Esophagus squamous epithelium (tissue), 5 donors: ENCODE measurements around the gene PHGDH. TPM values are rescaled to one million over a fixed set of nuclear protein-coding genes. Genes with fewer than 3 reads are reported as not detected.

Experiments used
- DNase-seq: peaks from one replicate; lab custom pipeline; 2025; lab: John Stamatoyannopoulos, UW
- H3K27ac ChIP-seq, 4 donors: fragments of 200-600 bp; sonication (generic); one replicate each; pipeline ENCODE4 v1.5.1; 2016 to 2019; ENCODE audit warnings: mild to moderate bottlenecking in 1 of 4
- H3K27me3 ChIP-seq, 4 donors: fragments of 200-600 bp; sonication (generic); 1 replicate in 3 of 4; 2 replicates in 1 of 4; pipeline versions ENCODE4 v1.5.1 to v1.6.0; 2017 to 2021; ENCODE audit warnings: antibody characterized with exemption in 1 of 4
- H3K36me3 ChIP-seq, 3 donors: fragments of 200-600 bp; sonication (generic); one replicate each; pipeline ENCODE4 v1.5.1; 2016 to 2019
- H3K4me1 ChIP-seq, 3 donors: fragments of 200-600 bp; sonication (generic); one replicate each; pipeline ENCODE4 v1.5.1; 2017 to 2019
- H3K4me3 ChIP-seq, 4 donors: fragments of 200-600 bp; sonication (generic); 1 replicate in 3 of 4; 2 replicates in 1 of 4; pipeline ENCODE4 v1.5.1; 2016 to 2019; ENCODE audit warnings: mild to moderate bottlenecking in 2 of 4, moderate library complexity in 1 of 4
- H3K9me3 ChIP-seq, 3 donors: fragments of 200-600 bp; sonication (generic); one replicate each; pipeline ENCODE4 v1.5.1; 2016 to 2019
- POLR2A ChIP-seq, 4 donors: fragments of 450-650 bp; IDR thresholded peaks; one replicate each; pipeline ENCODE4 v1.6.1; 2017; ENCODE audit warnings: antibody characterized with exemption in 4 of 4, mild to moderate bottlenecking in 4 of 4, moderate library complexity in 3 of 4
- WGBS, 2 donors: methylation state at CpG; one replicate each; pipeline ENCODE4 v1.1.5; 2018; 5-methylcytosine and 5-hydroxymethylcytosine counted together
- intact Hi-C: fragments of 100-400 bp; cut with DNase I; formaldehyde crosslinking; loops from one replicate; pipeline ENCODE4 v1.15.0; 2022
- total RNA-seq, 4 donors: library from RNA; depleted of rRNA; stranded (reverse); fragments of >200 nt; gene quantifications; one replicate each; pipeline ENCODE4 v1.1.0, GENCODE V29; 2016
- TF ChIP-seq, protein P1 (sequence below), 6 experiments: fragments of 450-650 bp in 4 of 6; fragments of 200-600 bp in 2 of 6; sonication (generic) in 2 of 6; IDR thresholded peaks; one replicate each; pipeline ENCODE4 v1.5.1; 2016 to 2019; ENCODE audit warnings: antibody characterized with exemption in 6 of 6, mild to moderate bottlenecking in 4 of 6, moderate library complexity in 4 of 6
- donor health status: DM: yes; HTN: yes; CAD: no.

PHGDH gene
- total RNA-seq, 4 donors from 2014 or later, result 34.5 to 89.7 (median 43.2) TPM

DNA sequence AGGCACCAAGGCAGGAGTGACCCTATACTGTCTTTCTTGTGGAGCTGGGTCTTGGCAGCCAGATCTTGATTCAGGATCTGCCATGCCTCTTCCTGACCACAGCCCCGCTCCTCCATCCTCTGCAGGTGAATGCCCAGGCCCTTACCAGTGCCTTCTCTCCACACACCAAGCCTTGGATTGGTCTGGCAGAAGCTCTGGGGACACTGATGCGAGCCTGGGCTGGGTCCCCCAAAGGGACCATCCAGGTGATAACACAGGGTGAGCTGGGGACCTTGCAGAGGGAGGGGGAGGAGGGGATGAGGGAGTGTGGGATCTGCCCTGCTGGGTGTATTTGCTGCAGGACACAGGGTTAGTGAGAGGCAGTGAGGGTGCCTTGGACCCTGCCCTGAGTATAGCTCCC lies 28.5 kb downstream of the PHGDH start:
- no peak for TF ChIP-seq POLR2A (IDR thresholded peaks at IDR 0.05)
- TF ChIP-seq, protein P1, sequence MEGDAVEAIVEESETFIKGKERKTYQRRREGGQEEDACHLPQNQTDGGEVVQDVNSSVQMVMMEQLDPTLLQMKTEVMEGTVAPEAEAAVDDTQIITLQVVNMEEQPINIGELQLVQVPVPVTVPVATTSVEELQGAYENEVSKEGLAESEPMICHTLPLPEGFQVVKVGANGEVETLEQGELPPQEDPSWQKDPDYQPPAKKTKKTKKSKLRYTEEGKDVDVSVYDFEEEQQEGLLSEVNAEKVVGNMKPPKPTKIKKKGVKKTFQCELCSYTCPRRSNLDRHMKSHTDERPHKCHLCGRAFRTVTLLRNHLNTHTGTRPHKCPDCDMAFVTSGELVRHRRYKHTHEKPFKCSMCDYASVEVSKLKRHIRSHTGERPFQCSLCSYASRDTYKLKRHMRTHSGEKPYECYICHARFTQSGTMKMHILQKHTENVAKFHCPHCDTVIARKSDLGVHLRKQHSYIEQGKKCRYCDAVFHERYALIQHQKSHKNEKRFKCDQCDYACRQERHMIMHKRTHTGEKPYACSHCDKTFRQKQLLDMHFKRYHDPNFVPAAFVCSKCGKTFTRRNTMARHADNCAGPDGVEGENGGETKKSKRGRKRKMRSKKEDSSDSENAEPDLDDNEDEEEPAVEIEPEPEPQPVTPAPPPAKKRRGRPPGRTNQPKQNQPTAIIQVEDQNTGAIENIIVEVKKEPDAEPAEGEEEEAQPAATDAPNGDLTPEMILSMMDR (IDR thresholded peaks at IDR 0.05), result no peak
- no peak for DNase-seq
- intact Hi-C loops, result no loop called here
- no peak overlapping the region for H3K27ac ChIP-seq
- no peaks in the 10 kb centered on the region for H3K27me3 ChIP-seq
- WGBS, 2 donors, result 80 to 100% methylated on average over 1 of the region's 2 CpGs
- H3K4me1 ChIP-seq, result peaks cover 0 to 42% (median 0%) of the 10 kb centered on the region in 3 donors
- H3K4me3 ChIP-seq, result no peak overlapping the region
- peaks cover 0 to 46% (median 0%) of the 10 kb centered on the region in 3 donors for H3K36me3 ChIP-seq
- no peaks in the 10 kb centered on the region for H3K9me3 ChIP-seq

DNA sequence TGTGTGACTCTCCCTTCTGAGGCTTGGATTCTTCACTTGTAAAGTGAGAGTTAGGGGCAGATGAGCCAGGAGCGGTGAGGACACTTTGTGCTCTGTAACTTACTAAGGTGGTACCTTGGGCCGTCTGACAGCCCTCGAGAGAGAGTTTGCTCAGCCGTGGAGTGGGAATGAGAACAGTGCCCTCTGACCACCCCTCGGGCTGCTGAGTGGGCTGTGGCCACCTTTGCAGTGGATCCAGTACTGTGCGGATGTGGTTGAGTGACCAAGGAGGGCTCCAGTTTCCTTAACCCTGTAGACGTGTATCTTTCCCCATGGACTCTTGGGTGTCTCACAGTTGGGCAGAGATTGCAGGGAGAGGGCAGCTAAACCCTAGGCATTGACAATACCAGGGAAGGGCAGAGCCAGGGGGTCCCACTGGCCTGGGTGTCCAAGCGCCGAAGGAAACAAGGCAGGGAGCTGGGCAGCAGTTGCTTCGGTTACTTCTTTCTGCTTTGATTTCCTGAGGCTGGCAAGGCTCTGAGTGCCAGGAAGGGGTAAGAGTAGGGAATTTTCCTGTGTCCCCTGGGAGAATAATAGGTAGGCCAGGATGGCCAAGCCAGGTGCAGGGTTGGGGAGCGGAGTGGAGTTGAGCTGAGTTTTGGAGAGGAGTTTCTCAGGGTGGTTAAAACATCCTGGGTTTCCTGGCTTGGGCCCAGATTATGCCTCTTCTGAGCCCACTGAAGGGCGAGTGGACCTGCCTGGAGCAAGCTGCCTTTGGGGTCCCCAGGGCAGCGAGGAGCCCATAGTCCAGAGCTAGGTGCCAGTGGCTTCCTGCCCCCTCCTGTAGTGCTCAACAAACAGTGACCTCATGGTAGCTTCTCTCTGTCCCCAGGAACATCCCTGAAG lies 29.4 kb downstream of the PHGDH start:
- Histone ChIP-seq H3K36me3 (peaks cover 0 to 37% (median 0%) of the 10 kb centered on the region in 3 donors), H3K9me3 (no peaks in the 10 kb centered on the region), H3K4me1 (peaks cover 0 to 42% (median 0%) of the 10 kb centered on the region in 3 donors), H3K27ac (peak overlapping the region in 1 of 4 donors; percentile 59), H3K27me3 (no peaks in the 10 kb centered on the region), H3K4me3 (no peak overlapping the region)
- intact Hi-C loops, result no loop called here
- DNase-seq, result no peak
- 81 to 93% methylated on average over 7 to 9 of the region's 13 CpGs for WGBS, 2 donors
- no peak for TF ChIP-seq POLR2A (IDR thresholded peaks at IDR 0.05)
- TF ChIP-seq, protein P1 (IDR thresholded peaks at IDR 0.05), result no peak

DNA sequence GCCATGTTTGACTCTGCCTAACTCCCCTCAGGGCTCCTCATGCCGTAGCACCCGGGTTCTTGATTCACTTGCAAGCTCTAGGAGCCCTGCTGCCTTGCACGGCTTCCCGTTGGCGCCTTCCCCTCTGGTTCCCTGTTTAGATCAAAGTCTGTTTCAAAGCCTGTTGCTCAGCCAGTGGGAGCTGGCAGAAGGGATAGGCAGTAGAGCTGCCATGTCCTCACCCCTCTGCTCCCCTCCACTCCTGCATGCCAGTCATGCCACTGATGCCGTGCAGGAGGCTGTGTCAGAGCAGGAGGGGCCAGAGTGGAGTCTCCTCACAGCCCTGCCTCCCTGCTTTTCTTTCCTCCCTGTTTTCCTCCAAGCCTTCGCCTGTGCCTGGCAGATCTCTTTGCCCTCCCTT lies 30.5 kb downstream of the PHGDH start:
- Histone ChIP-seq H3K27me3 (no peaks in the 10 kb centered on the region), H3K27ac (peak overlapping the region in 3 of 4 donors; percentile 19 to 73 (median 59)), H3K4me3 (no peak overlapping the region), H3K9me3 (no peaks in the 10 kb centered on the region), H3K4me1 (peaks cover 0 to 51% (median 6%) of the 10 kb centered on the region in 3 donors), H3K36me3 (peaks cover 0 to 26% (median 0%) of the 10 kb centered on the region in 3 donors)
- intact Hi-C loops, result no loop called here
- WGBS, 2 donors, result 49 to 59% methylated on average over 2 to 5 of the region's 7 CpGs
- TF ChIP-seq POLR2A (IDR thresholded peaks at IDR 0.05), result no peak
- TF ChIP-seq, protein P1 (IDR thresholded peaks at IDR 0.05), result no peak
- no peak for DNase-seq

DNA sequence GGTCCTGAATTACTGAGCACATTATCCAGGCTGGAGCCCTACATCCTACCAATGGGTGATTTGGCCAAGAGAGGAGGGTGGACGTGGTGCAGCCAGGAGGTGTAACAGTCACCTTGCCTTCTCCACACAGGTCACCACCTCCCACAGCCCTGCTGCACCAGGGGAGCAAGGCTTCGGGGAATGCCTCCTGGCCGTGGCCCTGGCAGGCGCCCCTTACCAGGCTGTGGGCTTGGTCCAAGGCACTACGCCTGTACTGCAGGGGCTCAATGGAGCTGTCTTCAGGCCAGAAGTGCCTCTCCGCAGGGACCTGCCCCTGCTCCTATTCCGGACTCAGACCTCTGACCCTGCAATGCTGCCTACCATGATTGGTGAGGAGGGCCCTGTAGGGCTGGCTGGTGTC lies 30.9 kb downstream of the PHGDH start:
- no peaks in the 10 kb centered on the region for H3K9me3 ChIP-seq
- 85 to 90% methylated on average over 2 to 5 of the region's 7 CpGs for WGBS, 2 donors
- peaks cover 0 to 21% (median 0%) of the 10 kb centered on the region in 3 donors for H3K36me3 ChIP-seq
- no peak overlapping the region for H3K4me3 ChIP-seq
- peak overlapping the region in 3 of 4 donors; percentile 19 to 73 (median 59) for H3K27ac ChIP-seq
- TF ChIP-seq, protein P1 (IDR thresholded peaks at IDR 0.05), result no peak
- TF ChIP-seq POLR2A (IDR thresholded peaks at IDR 0.05), result no peak
- intact Hi-C loops, result no loop called here
- peaks cover 0 to 51% (median 11%) of the 10 kb centered on the region in 3 donors for H3K4me1 ChIP-seq
- H3K27me3 ChIP-seq, result no peaks in the 10 kb centered on the region
- DNase-seq, result no peak

DNA sequence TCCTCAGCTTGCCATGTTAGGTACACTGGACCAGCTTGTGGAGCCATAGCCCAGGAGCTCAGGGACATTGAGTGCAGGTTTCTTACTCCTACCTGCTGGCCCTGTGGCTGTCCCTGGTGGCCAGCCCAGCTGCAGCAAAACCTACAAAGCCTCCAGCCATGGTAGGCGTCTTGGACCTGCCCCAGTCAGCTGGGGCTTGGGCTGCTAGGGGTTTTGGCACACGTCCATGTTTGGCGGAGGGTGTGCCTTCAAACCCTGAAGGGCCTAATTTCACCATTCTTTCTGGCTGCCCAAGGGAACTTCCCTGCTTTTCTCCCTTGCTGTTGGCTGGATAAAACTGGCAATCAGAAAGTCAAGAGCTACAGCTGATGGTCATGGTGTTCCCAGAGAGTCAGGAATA lies 31.6 kb downstream of the PHGDH start:
- H3K9me3 ChIP-seq, result no peaks in the 10 kb centered on the region
- H3K27ac ChIP-seq, result peak overlapping the region in 2 of 4 donors; percentile 59 to 73
- peaks cover 3 to 55% (median 15%) of the 10 kb centered on the region in 3 donors for H3K4me1 ChIP-seq
- no peak overlapping the region for H3K4me3 ChIP-seq
- H3K27me3 ChIP-seq, result no peaks in the 10 kb centered on the region
- TF ChIP-seq, protein P1 (IDR thresholded peaks at IDR 0.05), result no peak
- no peak for TF ChIP-seq POLR2A (IDR thresholded peaks at IDR 0.05)
- peaks cover 0 to 16% (median 0%) of the 10 kb centered on the region in 3 donors for H3K36me3 ChIP-seq
- intact Hi-C loops, result no loop called here
- DNase-seq, result no peak
- WGBS, 2 donors, result 20 to 30% methylated on average over 1 to 2 of the region's 3 CpGs
